Measurements from ENCODE around the gene FAM229B. TPM values are rescaled to one million over a fixed set of nuclear protein-coding genes. Genes with fewer than 3 reads are reported as not detected.

Gene FAM229B
- polyA plus RNA-seq, 1 experiment, result 26.8 TPM

DNA sequence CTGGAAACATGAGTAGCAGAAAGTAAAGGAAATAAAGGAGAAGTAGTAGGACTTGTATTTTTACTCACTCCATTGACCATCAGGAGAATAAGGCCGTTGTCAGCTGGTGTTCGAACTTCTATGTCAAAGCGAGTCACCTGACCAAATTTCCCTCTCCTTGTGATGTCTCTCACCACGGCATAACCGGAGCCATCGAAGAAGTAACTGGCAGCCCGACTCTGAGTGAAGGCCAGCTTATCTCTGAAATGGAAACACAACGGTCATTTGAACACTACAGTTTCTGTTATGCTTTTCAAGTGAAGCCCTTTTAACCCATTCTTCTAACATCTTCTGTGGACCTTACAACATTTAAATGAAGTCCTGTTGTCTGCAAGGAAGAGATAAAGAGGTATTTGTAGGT, 51.7 kb downstream of the FAM229B start:
- ChIA-PET POLR2A (no interaction called here), CTCF (interaction anchor here (0.6 kb wide), 1 partner anchor 11 kb away, joined by 3 read pairs; no protein-coding TSS in a partner anchor)
- TF ChIP-seq, protein P1, sequence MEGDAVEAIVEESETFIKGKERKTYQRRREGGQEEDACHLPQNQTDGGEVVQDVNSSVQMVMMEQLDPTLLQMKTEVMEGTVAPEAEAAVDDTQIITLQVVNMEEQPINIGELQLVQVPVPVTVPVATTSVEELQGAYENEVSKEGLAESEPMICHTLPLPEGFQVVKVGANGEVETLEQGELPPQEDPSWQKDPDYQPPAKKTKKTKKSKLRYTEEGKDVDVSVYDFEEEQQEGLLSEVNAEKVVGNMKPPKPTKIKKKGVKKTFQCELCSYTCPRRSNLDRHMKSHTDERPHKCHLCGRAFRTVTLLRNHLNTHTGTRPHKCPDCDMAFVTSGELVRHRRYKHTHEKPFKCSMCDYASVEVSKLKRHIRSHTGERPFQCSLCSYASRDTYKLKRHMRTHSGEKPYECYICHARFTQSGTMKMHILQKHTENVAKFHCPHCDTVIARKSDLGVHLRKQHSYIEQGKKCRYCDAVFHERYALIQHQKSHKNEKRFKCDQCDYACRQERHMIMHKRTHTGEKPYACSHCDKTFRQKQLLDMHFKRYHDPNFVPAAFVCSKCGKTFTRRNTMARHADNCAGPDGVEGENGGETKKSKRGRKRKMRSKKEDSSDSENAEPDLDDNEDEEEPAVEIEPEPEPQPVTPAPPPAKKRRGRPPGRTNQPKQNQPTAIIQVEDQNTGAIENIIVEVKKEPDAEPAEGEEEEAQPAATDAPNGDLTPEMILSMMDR (IDR thresholded peaks at IDR 0.05; ENCODE audit: insufficient read depth, low read depth, low read length), result no peak
- H3K4me3 ChIP-seq (ENCODE audit: low read depth, low read length), result no peak overlapping the region
- H3K36me3 ChIP-seq (ENCODE audit: control insufficient read depth, insufficient read depth, low read length), result peaks cover 24% of the 10 kb centered on the region
- no peaks in the 10 kb centered on the region for H3K27me3 ChIP-seq (ENCODE audit: control insufficient read depth, insufficient read depth, low read length)
- no peak for DNase-seq (ENCODE audit: low read depth)

DNA sequence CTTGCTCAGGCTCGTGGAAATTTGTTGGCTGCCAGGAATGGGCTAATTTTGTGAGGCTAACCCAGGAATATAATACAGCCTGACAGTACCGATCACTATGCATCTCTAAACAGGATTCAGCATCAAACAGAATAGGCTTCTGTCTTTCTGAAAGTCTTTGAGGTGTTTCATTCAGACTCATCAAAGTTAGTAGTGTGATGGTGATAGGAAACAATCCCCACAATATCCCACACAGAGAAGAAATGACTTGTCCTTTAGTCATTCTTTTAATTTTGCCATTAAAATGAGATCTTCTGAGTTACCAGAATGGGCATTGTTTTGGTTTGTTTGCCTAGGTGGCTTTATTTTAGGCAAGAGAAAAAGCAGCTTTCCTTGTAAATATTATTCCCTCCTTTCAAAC, 54.3 kb downstream of the FAM229B start:
- ChIA-PET POLR2A (no interaction called here), CTCF (interaction anchor here (0.9 kb wide), 1 partner anchor 17 kb away, joined by 3 read pairs; no protein-coding TSS in a partner anchor)
- TF ChIP-seq, protein P1 (IDR thresholded peaks at IDR 0.05; ENCODE audit: insufficient read depth, low read depth, low read length), result no peak
- H3K36me3 ChIP-seq (ENCODE audit: control insufficient read depth, insufficient read depth, low read length), result peaks cover 28% of the 10 kb centered on the region
- DNase-seq (ENCODE audit: low read depth), result no peak
- H3K27me3 ChIP-seq (ENCODE audit: control insufficient read depth, insufficient read depth, low read length), result no peaks in the 10 kb centered on the region
- H3K4me3 ChIP-seq (ENCODE audit: low read depth, low read length), result no peak overlapping the region

DNA sequence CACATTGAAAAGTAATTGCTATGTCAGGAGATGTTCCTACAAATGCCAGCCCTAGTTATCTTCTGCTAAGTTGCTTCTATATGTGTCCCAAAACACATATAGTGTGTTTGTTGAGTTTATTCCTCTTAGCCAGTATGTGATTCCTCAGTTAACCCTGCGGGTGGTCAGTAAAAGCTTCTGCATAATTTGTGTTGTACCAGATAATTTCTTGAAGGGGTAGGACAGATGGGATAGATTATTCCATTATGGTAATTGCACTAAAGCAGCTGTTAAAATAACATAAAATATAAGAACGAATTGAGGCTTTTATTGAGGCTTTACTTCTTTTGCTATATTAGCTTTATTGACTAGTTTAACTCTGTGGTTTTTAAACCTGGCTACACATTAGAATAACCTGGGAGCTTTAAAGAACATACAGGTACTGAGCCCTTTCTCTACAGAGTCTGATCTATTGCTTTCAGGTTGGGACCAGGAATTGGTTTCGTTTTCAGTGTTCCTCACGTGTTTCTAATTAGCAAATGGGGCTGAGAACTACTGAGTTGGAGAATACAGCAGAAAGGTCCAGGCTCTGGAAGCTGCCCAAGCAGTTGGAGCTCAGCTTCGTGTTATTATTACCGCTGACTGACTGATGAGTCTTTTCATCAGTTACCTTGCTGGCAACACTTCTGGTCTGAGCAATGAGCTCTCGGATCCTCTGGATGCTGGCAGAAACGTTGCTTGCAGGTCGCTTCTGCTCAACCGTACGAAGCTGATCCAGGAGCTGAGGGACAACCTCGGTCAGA, 56.9 kb downstream of the FAM229B start:
- TF ChIP-seq, protein P1 (IDR thresholded peaks at IDR 0.05; ENCODE audit: insufficient read depth, low read depth, low read length), result no peak
- no peak overlapping the region for H3K4me3 ChIP-seq (ENCODE audit: low read depth, low read length)
- peak; percentile 10 for DNase-seq (ENCODE audit: low read depth)
- no peaks in the 10 kb centered on the region for H3K27me3 ChIP-seq (ENCODE audit: control insufficient read depth, insufficient read depth, low read length)
- CTCF ChIA-PET, result interaction anchor here (0.6 to 2.1 kb wide), 4 partner anchors 10 to 22 kb away, joined by 3 to 4 read pairs (median 4); no protein-coding TSS in a partner anchor
- peaks cover 30% of the 10 kb centered on the region for H3K36me3 ChIP-seq (ENCODE audit: control insufficient read depth, insufficient read depth, low read length)
- POLR2A ChIA-PET, result no interaction called here

DNA sequence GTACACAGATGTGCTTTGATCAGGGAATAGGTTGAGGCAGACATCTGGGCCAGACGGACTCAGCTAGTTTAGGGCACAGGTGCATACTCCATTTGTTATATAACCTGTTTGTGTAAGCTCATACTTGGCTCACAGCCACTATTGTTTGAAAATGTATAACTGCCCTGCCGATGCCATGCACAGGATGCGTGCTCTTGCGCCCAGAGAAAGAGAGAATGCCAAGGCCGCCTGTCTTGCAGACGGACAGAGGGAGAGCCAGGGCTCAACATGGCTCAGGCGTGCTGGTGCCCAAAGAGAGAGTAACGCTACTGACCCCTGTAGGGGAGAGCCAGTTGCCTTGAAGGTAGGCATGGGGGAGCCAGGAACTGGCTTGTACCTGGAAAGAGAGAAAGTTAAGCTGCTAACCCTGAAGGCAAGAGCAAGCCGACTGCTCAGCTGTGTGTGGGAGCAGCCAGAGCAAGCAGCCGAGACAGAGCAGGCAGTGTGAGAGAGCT, 57.7 kb downstream of the FAM229B start:
- H3K36me3 ChIP-seq (ENCODE audit: control insufficient read depth, insufficient read depth, low read length), result peaks cover 27% of the 10 kb centered on the region
- POLR2A ChIA-PET, result no interaction called here

DNA sequence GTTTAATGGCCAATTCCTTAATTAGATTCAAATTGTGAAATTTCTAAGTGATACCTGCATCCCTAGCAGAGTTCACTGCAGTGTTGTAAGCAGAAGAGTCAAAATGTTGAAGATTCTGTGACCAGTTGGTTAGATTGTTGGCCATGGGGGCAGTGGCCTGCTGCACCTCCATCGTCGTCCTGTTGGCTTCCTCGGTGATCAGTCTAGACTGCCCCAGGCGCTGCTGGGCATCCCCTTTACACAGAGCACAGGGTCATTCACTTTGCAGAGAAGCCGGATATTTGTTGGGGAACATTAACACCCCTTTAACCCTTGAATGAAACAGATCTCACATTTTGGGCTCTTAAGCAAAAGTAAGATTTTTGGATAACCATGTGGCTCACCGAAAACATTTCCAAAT, 60.7 kb downstream of the FAM229B start:
- ChIA-PET CTCF (interaction anchor here (0.6 kb wide), 1 partner anchor 10 kb away, joined by 3 read pairs; no protein-coding TSS in a partner anchor), POLR2A (no interaction called here)

More for the DNA sequence above, 57.7 kb downstream of the FAM229B start:
- DNase-seq (ENCODE audit: low read depth), result no peak
- H3K27me3 ChIP-seq (ENCODE audit: control insufficient read depth, insufficient read depth, low read length), result no peaks in the 10 kb centered on the region
- TF ChIP-seq, protein P1 (IDR thresholded peaks at IDR 0.05; ENCODE audit: insufficient read depth, low read depth, low read length), result no peak
- no peak overlapping the region for H3K4me3 ChIP-seq (ENCODE audit: low read depth, low read length)
- CTCF ChIA-PET, result interaction anchor here (2.1 kb wide), 1 partner anchor 11 kb away, joined by 4 read pairs; no protein-coding TSS in a partner anchor

More for the DNA sequence above, 60.7 kb downstream of the FAM229B start:
- TF ChIP-seq, protein P1 (IDR thresholded peaks at IDR 0.05; ENCODE audit: insufficient read depth, low read depth, low read length), result no peak
- Histone ChIP-seq H3K27me3 (ENCODE audit: control insufficient read depth, insufficient read depth, low read length) (no peaks in the 10 kb centered on the region), H3K36me3 (ENCODE audit: control insufficient read depth, insufficient read depth, low read length) (peaks cover 14% of the 10 kb centered on the region), H3K4me3 (ENCODE audit: low read depth, low read length) (no peak overlapping the region)
- DNase-seq (ENCODE audit: low read depth), result no peak

Data from BJ (cell line).